Breast epithelium (tissue), 4 donors: ENCODE data around the gene CCSER1. TPM values are rescaled to one million over a fixed set of nuclear protein-coding genes. Genes with fewer than 3 reads are reported as not detected.

ENCODE experiments used
- DNase-seq, 2 donors: peaks; one replicate each; pipeline ENCODE4 v3.0.0-alpha.2; 2019; ENCODE audit warnings: low spot score in 2 of 2
- H3K27ac ChIP-seq, 2 donors: fragments of 200-600 bp; sonication (generic) in 1 of 2; one replicate each; pipeline ENCODE4 v1.5.1; 2016 to 2019; ENCODE audit warnings: mild to moderate bottlenecking in 1 of 2
- H3K27me3 ChIP-seq, 2 donors: fragments of 200-600 bp; sonication (generic) in 1 of 2; one replicate each; pipeline versions ENCODE4 v1.5.1 to v1.6.0; 2017 to 2019; ENCODE audit warnings: control low read depth in 1 of 2, mild to moderate bottlenecking in 1 of 2
- H3K36me3 ChIP-seq: fragments of 200-600 bp; one replicate; pipeline ENCODE4 v1.5.1; 2019
- H3K4me1 ChIP-seq, 2 donors: fragments of 200-600 bp; sonication (generic); one replicate each; pipeline ENCODE4 v1.5.1; 2016 to 2019; ENCODE audit warnings: control low read depth in 1 of 2
- H3K4me3 ChIP-seq, 3 donors: fragments of 200-600 bp; sonication (generic); 1 replicate in 2 of 3; 2 replicates in 1 of 3; pipeline ENCODE4 v1.5.1; 2016 to 2019; ENCODE audit warnings: mild to moderate bottlenecking in 3 of 3, moderate library complexity in 2 of 3
- H3K9me3 ChIP-seq, 2 donors: fragments of 200-600 bp; sonication (generic) in 1 of 2; one replicate each; pipeline ENCODE4 v1.5.1; 2016 to 2019; ENCODE audit warnings: control low read depth in 1 of 2
- POLR2A ChIP-seq: fragments of 450-650 bp; IDR thresholded peaks from one replicate; pipeline ENCODE4 v1.6.1; 2016; ENCODE audit warnings: antibody characterized with exemption, mild to moderate bottlenecking, moderate library complexity
- POLR2AphosphoS5 ChIP-seq, 3 donors: sonication (generic); formaldehyde crosslinking; IDR thresholded peaks; one replicate each; pipeline ENCODE4 v1.6.1; 2017; ENCODE audit warnings: antibody characterized with exemption in 3 of 3
- intact Hi-C: fragments of 100-400 bp; cut with DNase I; formaldehyde crosslinking; loops from one replicate; pipeline ENCODE4 v1.15.1; 2023; ENCODE audit warnings: low total_unique reads
- total RNA-seq, 3 donors: library from RNA; depleted of rRNA; stranded (reverse); fragments of >200 nt; gene quantifications; one replicate each; pipeline ENCODE4 v1.1.0, GENCODE V29; 2016
- TF ChIP-seq, protein P1 (sequence below), 3 donors: fragments of 450-650 bp; IDR thresholded peaks; one replicate each; pipeline ENCODE4 v1.5.1; 2016 to 2017; ENCODE audit warnings: antibody characterized with exemption in 3 of 3, mild to moderate bottlenecking in 3 of 3, moderate library complexity in 3 of 3

CCSER1 gene
- total RNA-seq, 3 donors from 2014 or later, result 6.4 to 73.3 (median 55.7) TPM

DNA sequence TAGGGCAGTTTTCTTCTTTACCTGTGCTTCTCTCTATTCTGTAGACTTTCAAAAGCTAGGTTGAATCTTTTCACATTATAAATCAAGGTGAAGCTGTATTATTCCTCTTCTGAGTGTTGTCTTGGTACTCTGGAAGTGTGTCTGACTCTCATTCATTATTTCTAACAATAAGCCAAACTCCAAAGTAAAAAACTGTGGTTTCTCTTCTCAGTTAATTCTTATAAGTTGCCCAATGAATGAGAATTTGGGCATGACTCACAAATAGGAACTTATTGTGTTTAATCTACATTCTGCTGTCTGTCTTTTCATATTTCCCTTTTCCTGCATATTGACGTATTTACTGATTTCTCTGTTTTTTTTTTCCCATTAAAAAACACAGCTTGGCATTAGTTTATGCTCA, 714.5 kb downstream of the CCSER1 start:
- Histone ChIP-seq H3K27me3 (no peaks in the 10 kb centered on the region), H3K9me3 (no peaks in the 10 kb centered on the region), H3K4me3 (no peak overlapping the region), H3K27ac (no peak overlapping the region), H3K36me3 (no peaks in the 10 kb centered on the region), H3K4me1 (no peaks in the 10 kb centered on the region)
- intact Hi-C loops, result no loop called here
- no peak for TF ChIP-seq POLR2A
- TF ChIP-seq, protein P1, sequence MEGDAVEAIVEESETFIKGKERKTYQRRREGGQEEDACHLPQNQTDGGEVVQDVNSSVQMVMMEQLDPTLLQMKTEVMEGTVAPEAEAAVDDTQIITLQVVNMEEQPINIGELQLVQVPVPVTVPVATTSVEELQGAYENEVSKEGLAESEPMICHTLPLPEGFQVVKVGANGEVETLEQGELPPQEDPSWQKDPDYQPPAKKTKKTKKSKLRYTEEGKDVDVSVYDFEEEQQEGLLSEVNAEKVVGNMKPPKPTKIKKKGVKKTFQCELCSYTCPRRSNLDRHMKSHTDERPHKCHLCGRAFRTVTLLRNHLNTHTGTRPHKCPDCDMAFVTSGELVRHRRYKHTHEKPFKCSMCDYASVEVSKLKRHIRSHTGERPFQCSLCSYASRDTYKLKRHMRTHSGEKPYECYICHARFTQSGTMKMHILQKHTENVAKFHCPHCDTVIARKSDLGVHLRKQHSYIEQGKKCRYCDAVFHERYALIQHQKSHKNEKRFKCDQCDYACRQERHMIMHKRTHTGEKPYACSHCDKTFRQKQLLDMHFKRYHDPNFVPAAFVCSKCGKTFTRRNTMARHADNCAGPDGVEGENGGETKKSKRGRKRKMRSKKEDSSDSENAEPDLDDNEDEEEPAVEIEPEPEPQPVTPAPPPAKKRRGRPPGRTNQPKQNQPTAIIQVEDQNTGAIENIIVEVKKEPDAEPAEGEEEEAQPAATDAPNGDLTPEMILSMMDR (IDR thresholded peaks at IDR 0.05), result no peak
- no peak for DNase-seq

DNA sequence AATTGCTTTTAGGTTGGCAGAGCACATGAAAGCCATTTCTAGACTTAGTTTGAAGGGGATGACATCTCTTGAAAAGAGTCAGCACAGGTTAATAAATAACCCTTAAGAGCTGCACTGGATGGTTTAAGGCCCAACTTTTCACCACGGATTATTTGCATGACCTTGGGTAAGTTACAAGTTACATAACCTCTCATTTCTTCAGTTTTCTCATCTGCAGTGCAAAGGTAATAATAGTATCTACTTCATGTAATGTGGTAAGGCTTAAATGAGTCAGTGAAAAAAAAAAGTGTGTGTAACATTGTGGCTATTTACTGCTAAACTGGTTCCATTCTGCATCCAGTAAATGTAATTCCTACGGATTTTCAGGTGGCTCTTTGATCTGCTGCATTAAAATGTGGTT, 715.8 kb downstream of the CCSER1 start:
- intact Hi-C loops, result no loop called here
- TF ChIP-seq POLR2AphosphoS5 (IDR thresholded peaks at IDR 0.05) (no peak), POLR2A (no peak)
- TF ChIP-seq, protein P1 (IDR thresholded peaks at IDR 0.05), result no peak

DNA sequence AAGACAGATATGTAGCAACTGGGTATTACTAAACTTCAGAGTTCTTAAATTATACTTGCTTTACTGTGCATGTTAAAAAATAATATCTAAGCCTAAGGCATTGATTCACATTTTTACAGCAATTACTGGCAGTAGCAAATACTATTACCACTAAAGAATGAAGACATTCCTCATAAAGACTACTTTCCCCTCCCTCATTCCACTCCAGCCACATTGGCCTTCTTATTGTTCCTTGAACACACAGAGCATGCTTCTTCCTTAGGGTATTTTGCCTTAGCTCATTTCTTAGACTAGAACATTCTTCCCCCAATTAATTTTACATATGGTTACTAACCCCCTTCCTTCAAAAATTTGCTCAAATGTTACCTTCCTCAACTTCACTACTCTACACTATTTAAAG, 717.0 kb downstream of the CCSER1 start:
- TF ChIP-seq POLR2AphosphoS5 (IDR thresholded peaks at IDR 0.05) (no peak), POLR2A (no peak)
- TF ChIP-seq, protein P1 (IDR thresholded peaks at IDR 0.05), result no peak
- no peak for DNase-seq
- no peaks in the 10 kb centered on the region for H3K36me3 ChIP-seq
- no peak overlapping the region for H3K27ac ChIP-seq
- intact Hi-C loops, result no loop called here
- H3K9me3 ChIP-seq, result no peaks in the 10 kb centered on the region
- H3K27me3 ChIP-seq, result no peaks in the 10 kb centered on the region
- no peaks in the 10 kb centered on the region for H3K4me1 ChIP-seq
- H3K4me3 ChIP-seq, result no peak overlapping the region

More for the DNA sequence above, 715.8 kb downstream of the CCSER1 start:
- no peak for DNase-seq
- Histone ChIP-seq H3K36me3 (no peaks in the 10 kb centered on the region), H3K27me3 (no peaks in the 10 kb centered on the region), H3K4me3 (no peak overlapping the region), H3K27ac (no peak overlapping the region), H3K9me3 (no peaks in the 10 kb centered on the region), H3K4me1 (no peaks in the 10 kb centered on the region)

DNA sequence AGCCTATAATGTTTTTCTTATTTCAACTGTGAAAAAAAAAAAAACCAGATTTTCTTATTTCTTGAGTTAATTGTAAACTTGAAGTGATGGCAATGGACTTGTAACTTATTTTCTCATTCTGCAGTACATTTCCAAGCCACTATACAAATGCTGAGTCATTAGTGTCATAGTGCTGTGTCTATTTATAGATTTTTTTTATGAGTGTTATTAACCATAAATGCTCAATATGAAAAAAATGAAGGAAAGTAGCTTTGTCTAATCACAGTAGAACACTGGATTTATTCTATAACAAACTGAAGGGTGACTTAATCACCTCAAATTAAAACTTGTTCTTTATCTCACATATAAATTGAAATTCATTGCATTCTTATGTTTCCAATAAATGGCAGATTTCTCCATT, 718.6 kb downstream of the CCSER1 start:
- DNase-seq, result no peak
- Histone ChIP-seq H3K4me1 (no peaks in the 10 kb centered on the region), H3K36me3 (no peaks in the 10 kb centered on the region), H3K9me3 (no peaks in the 10 kb centered on the region), H3K27me3 (no peaks in the 10 kb centered on the region), H3K4me3 (no peak overlapping the region), H3K27ac (no peak overlapping the region)
- intact Hi-C loops, result no loop called here
- no peak for TF ChIP-seq POLR2AphosphoS5 (IDR thresholded peaks at IDR 0.05)
- TF ChIP-seq POLR2A, result no peak
- TF ChIP-seq, protein P1 (IDR thresholded peaks at IDR 0.05), result no peak

DNA sequence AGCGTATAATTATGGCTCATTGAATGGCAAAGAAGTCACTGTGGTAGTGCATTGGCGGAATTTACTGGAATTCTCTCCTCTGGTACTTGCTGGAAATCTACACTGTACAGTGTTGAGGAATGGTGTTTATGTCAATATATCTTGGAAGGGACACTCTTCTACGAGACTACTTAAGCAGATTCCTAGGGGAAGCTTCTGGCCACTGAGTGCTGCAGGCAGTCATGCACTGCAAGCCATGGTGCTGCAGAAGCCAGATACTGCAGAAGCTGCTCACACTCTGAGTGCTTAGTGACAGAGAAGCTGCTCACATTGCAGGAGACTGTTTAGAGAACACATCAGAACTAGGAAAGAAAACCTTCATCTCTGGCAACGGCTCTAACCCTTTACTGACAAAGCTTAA, 725.0 kb downstream of the CCSER1 start:
- intact Hi-C loops, result no loop called here
- Histone ChIP-seq H3K4me3 (no peak overlapping the region), H3K36me3 (no peaks in the 10 kb centered on the region), H3K9me3 (no peaks in the 10 kb centered on the region), H3K27ac (no peak overlapping the region), H3K4me1 (no peaks in the 10 kb centered on the region), H3K27me3 (no peaks in the 10 kb centered on the region)
- no peak for DNase-seq
- TF ChIP-seq, protein P1 (IDR thresholded peaks at IDR 0.05), result no peak
- no peak for TF ChIP-seq POLR2AphosphoS5 (IDR thresholded peaks at IDR 0.05)
- no peak for TF ChIP-seq POLR2A
